K562 (cell line): ENCODE results near the gene SSH3. TPM values are rescaled to one million over a fixed set of nuclear protein-coding genes. Genes with fewer than 3 reads are reported as not detected.

ENCODE experiments used
- ATAC-seq: fragments of 200-7000 bp; cut with Tn5 transposase; 3 replicates; pipeline ENCODE4 v1.9.1; 2020; ENCODE audit warnings: moderate library complexity
- BruUV-seq: library from RNA; stranded (reverse); fragments of 400-500 nt; replicated peaks from 2 replicates; lab custom pipeline; 2021; lab: Mats Ljungman, UMichigan
- CTCF ChIA-PET: fragments of 300-600 bp; formaldehyde crosslinking; extraction: SDS; loops from one replicate; lab custom pipeline; 2021; ENCODE audit warnings: low intra/inter-chr PET ratio; lab: Yijun Ruan, JAX
- POLR2A ChIA-PET: fragments of 300-600, 350-650 bp; sonication (Branson Sonifier 250); formaldehyde crosslinking; extraction: SDS; loops from one replicate; lab custom pipeline; 2021; ENCODE audit warnings: antibody characterized with exemption, inconsistent platforms; lab: Yijun Ruan, JAX
- DNase-seq, 4 experiments: peaks; one replicate each; pipeline versions ENCODE4 v3.0.0 to v3.0.0-alpha.2; 2011 to 2018; ENCODE audit warnings: low spot score in 3 of 4, mixed read lengths in 3 of 4; ENCODE audit errors: extremely low read depth in 1 of 4
- FAIRE-seq: peaks from 2 replicates; lab custom pipeline; 2011; peaks lifted over from hg19 to GRCh38; lab: Jason Lieb, UNC
- H2AFZ ChIP-seq: 2 replicates; pipeline ENCODE4 v1.6.0; 2011; ENCODE audit warnings: low read depth, low read length, control low read depth, inconsistent platforms
- H3K27ac ChIP-seq: fragments of 200-600 bp; 3 replicates; pipeline ENCODE4 v1.8.0; 2011; ENCODE audit warnings: low read depth, mild to moderate bottlenecking, control low read depth, inconsistent platforms, low read length, moderate library complexity, mixed read lengths; ENCODE audit errors: extremely low read depth
- H3K27me3 ChIP-seq, 2 experiments: fragments of 300-600 bp in 1 of 2; 2 replicates in 1 of 2; 3 replicates in 1 of 2; pipeline versions ENCODE4 v1.6.0 to v1.8.0; 2011; ENCODE audit warnings: inconsistent platforms in 2 of 2, low read length in 2 of 2, mild to moderate bottlenecking in 1 of 2, mixed read lengths in 1 of 2, moderate library complexity in 1 of 2; ENCODE audit not compliant: control insufficient read depth in 2 of 2, insufficient read depth in 2 of 2
- H3K36me3 ChIP-seq: fragments of 300-600 bp; 3 replicates; pipeline ENCODE4 v1.8.0; 2011; ENCODE audit warnings: mild to moderate bottlenecking, low read length, inconsistent platforms; ENCODE audit not compliant: control insufficient read depth, insufficient read depth
- H3K4me1 ChIP-seq, 2 experiments: fragments of 200-600 bp in 1 of 2; replicated peaks in 1 of 2; 2 replicates in 1 of 2; 3 replicates in 1 of 2; pipeline versions ENCODE4 v1.5.1 to v1.8.0; 2011; ENCODE audit warnings: inconsistent platforms in 2 of 2, low read length in 2 of 2, mild to moderate bottlenecking in 1 of 2, mixed read lengths in 1 of 2, moderate library complexity in 1 of 2; ENCODE audit not compliant: control insufficient read depth in 2 of 2, insufficient read depth in 2 of 2
- H3K4me2 ChIP-seq: 2 replicates; pipeline ENCODE4 v1.6.1; 2011; ENCODE audit warnings: low read length, control low read depth, inconsistent platforms, mixed read lengths; ENCODE audit not compliant: insufficient read depth
- H3K4me3 ChIP-seq: fragments of 200-600 bp; sonication (generic), shearing (Covaris generic); 2 replicates; pipeline ENCODE4 v1.5.1; 2016; ENCODE audit warnings: control low read depth, inconsistent platforms
- H3K79me2 ChIP-seq: fragments of 200-600 bp; 3 replicates; pipeline ENCODE4 v1.8.0; 2011; ENCODE audit warnings: low read length, inconsistent platforms; ENCODE audit not compliant: control insufficient read depth, insufficient read depth
- H3K9ac ChIP-seq, 2 experiments: 2 replicates each; pipeline versions ENCODE4 v1.6.0 to v1.6.1; 2011; ENCODE audit warnings: low read depth in 2 of 2, low read length in 2 of 2, control low read depth in 1 of 2, inconsistent platforms in 1 of 2, mild to moderate bottlenecking in 1 of 2, mixed read lengths in 1 of 2; ENCODE audit not compliant: insufficient read depth in 1 of 2
- H3K9me1 ChIP-seq: one replicate; pipeline ENCODE4 v1.6.0; 2011; ENCODE audit warnings: inconsistent platforms, mild to moderate bottlenecking, low read length, moderate library complexity; ENCODE audit not compliant: control insufficient read depth, insufficient read depth
- H3K9me3 ChIP-seq: replicated peaks from 2 replicates; pipeline ENCODE4 v1.5.1; 2011; ENCODE audit warnings: low read depth, low read length, inconsistent platforms; ENCODE audit not compliant: control insufficient read depth, insufficient read depth
- H4K20me1 ChIP-seq: replicated peaks from 2 replicates; pipeline ENCODE4 v1.6.1; 2011; ENCODE audit warnings: low read length, inconsistent platforms, mixed read lengths; ENCODE audit not compliant: control insufficient read depth, insufficient read depth
- AFF4 ChIP-seq: sonication (generic); formaldehyde crosslinking; IDR thresholded peaks from 2 replicates; pipeline ENCODE4 v1.8.0; 2023; ENCODE audit warnings: mild to moderate bottlenecking, missing genetic modification reagents
- CTCFL ChIP-seq: IDR thresholded peaks from 2 replicates; pipeline ENCODE4 v1.6.1; 2011; ENCODE audit warnings: borderline replicate concordance, low read depth, mild to moderate bottlenecking, moderate library complexity, low read length; ENCODE audit not compliant: insufficient read depth, poor library complexity, severe bottlenecking
- ELF2 ChIP-seq: fragments of 250-450 bp; sonication (Bioruptor Pico); IDR thresholded peaks from 2 replicates; pipeline ENCODE4 v1.5.0; 2021; ENCODE audit warnings: mild to moderate bottlenecking
- FOXA1 ChIP-seq: fragments of 450-650 bp; IDR thresholded peaks from 2 replicates; pipeline ENCODE4 v1.6.1; 2016; ENCODE audit warnings: mild to moderate bottlenecking, borderline replicate concordance
- FOXO4 ChIP-seq: fragments of 450-650 bp; formaldehyde crosslinking; IDR thresholded peaks from 2 replicates; pipeline ENCODE4 v1.4.0; 2020; ENCODE audit warnings: mild to moderate bottlenecking, moderate library complexity
- KLF1 ChIP-seq: fragments of 450-650 bp; IDR thresholded peaks from 2 replicates; pipeline ENCODE4 v1.6.1; 2016; ENCODE audit warnings: missing genetic modification characterization, missing compliant biosample characterization
- MAFG ChIP-seq: fragments of 450-650 bp; conservative IDR thresholded peaks from 2 replicates; pipeline ENCODE4 v1.6.1; 2016; ENCODE audit warnings: missing genetic modification characterization, missing compliant biosample characterization
- MTA2 ChIP-seq: fragments of 450-650 bp; IDR thresholded peaks from 2 replicates; pipeline ENCODE4 v1.6.1; 2016; ENCODE audit warnings: low read depth
- RFX7 ChIP-seq: fragments of 250-450 bp; sonication (Bioruptor Pico); IDR thresholded peaks from 2 replicates; pipeline ENCODE4 v1.5.1; 2021; ENCODE audit warnings: mild to moderate bottlenecking
- ZBTB1 ChIP-seq: sonication (generic); formaldehyde crosslinking; IDR thresholded peaks from 2 replicates; pipeline ENCODE4 v1.8.1; 2023; ENCODE audit warnings: missing genetic modification reagents, low read depth, mild to moderate bottlenecking, borderline replicate concordance
- ZNF175 ChIP-seq: fragments of 200-800 bp; sonication (Bioruptor generic); IDR thresholded peaks from 2 replicates; pipeline ENCODE4 v1.6.1; 2016; ENCODE audit warnings: low read depth, mild to moderate bottlenecking, missing genetic modification characterization, missing compliant biosample characterization
- ZNF311 ChIP-seq: fragments of 250-450 bp; sonication (Bioruptor Pico); IDR thresholded peaks from 2 replicates; pipeline ENCODE4 v1.4.0; 2020; ENCODE audit warnings: mild to moderate bottlenecking, moderate library complexity
- ZNF717 ChIP-seq: fragments of 250-450 bp; sonication (Bioruptor Pico); IDR thresholded peaks from 2 replicates; pipeline ENCODE4 v1.5.0; 2021
- ZNF79 ChIP-seq: fragments of 250-450 bp; sonication (Bioruptor Pico); IDR thresholded peaks from 2 replicates; pipeline ENCODE4 v1.4.0; 2020; ENCODE audit warnings: low read depth, mild to moderate bottlenecking, moderate library complexity
- WGBS: fragments of 100-300 bp; shearing (Covaris generic); methylation state at CpG from one replicate; pipeline ENCODE4 v1.1.6; 2016; ENCODE audit warnings: low coverage, mixed read lengths; ENCODE audit not compliant: insufficient coverage; ENCODE audit errors: missing lambda C conversion rate; 5-methylcytosine and 5-hydroxymethylcytosine counted together
- in situ Hi-C: fragments of 300-500 bp; cut with MboI; formaldehyde crosslinking; loops from 4 replicates; pipeline ENCODE4 v1.15.0; 2018; ENCODE audit warnings: inconsistent platforms, mixed read lengths
- intact Hi-C: fragments of 100-400 bp; cut with micrococcal nuclease; formaldehyde crosslinking; loops from 2 replicates; pipeline ENCODE4 v1.14.2; 2022
- polyA plus RNA-seq, 8 experiments: library from polyadenylated mRNA; depleted of rRNA in 4 of 8; stranded (reverse) in 5 of 8; unstranded in 3 of 8; fragments of >200 nt; fragmentation: Nextera tagmentation in 2 of 8; fragmentation: Illumina TruSeq in 1 of 8; extraction: Ambion mirVana in 2 of 8; extraction: Trizol in 1 of 8; gene quantifications; 2 replicates each; pipeline versions ENCODE4 v1.2.1 to v1.2.3, GENCODE V29; 2011 to 2014; ENCODE audit warnings: inconsistent platforms in 1 of 8, missing spikeins in 1 of 8
- total RNA-seq, 7 experiments: library from RNA; depleted of rRNA in 6 of 7; stranded (reverse); fragments of >200 nt in 6 of 7; fragmentation: Illumina TruSeq in 2 of 7; extraction: Trizol in 2 of 7; gene quantifications; 2 replicates each; pipeline versions ENCODE4 v1.2.1 to v1.2.3, GENCODE V29; 2011 to 2021; ENCODE audit warnings: low replicate concordance in 1 of 7

SSH3 gene
- total and polyA plus RNA-seq, 9 of the 15 experiments (the other 6 are each of a cell fraction or from before 2014, with no cell fraction given) = 0.07 to 1.0 (median 0.24) TPM; not detected in 3

GRCh38 chr11:67347964-67348749, 44.8 kb downstream of the SSH3 start:
- Histone ChIP-seq H3K27me3 (no peaks in the 10 kb centered on the region), H3K9ac (peak overlapping the region; percentile 6 to 66; a peak in 2 of 4 replicates), H3K36me3 (peaks cover 4% of the 10 kb centered on the region; the same call in 1 of the 3 replicates), H3K4me2 (peak overlapping the region; percentile 61), H3K9me1 (no peaks in the 10 kb centered on the region), H3K27ac (no peak overlapping the region), H3K4me1 (peaks cover 29 to 39% of the 10 kb centered on the region in 2 experiments; a peak in 4 of 5 replicates), H3K4me3 (no peak overlapping the region), H3K9me3 (no peaks in the 10 kb centered on the region), H2AFZ (no peak overlapping the region), H4K20me1 (no peaks in the 10 kb centered on the region; the same call in 1 of the 2 replicates), H3K79me2 (peaks cover 8% of the 10 kb centered on the region)
- DNase-seq (peak; percentile 40 to 81 (median 53)), ATAC-seq (peak; percentile 14), FAIRE-seq (peak; percentile 75)
- WGBS = 16% methylated on average over 11 of the region's 11 CpGs
- in situ Hi-C loops (no loop called here), intact Hi-C loops (no loop called here)
- CTCF ChIA-PET = interaction anchor here (0.6 kb wide), 1 partner anchor 59 kb away, joined by 3 read pairs; no protein-coding TSS in a partner anchor
- POLR2A ChIA-PET = interaction anchor here (0.6 kb wide), 1 partner anchor 9 kb away, joined by 3 read pairs; no protein-coding TSS in a partner anchor
- BruUV-seq = no TSS peak
- peak; percentile 97 for TF ChIP-seq MTA2
- TF ChIP-seq AFF4 = no peak
- peak; percentile 65; the same call in 1 of the 2 replicates for TF ChIP-seq ELF2 (CRISPR knock-in tag)
- TF ChIP-seq KLF1 = no peak
- TF ChIP-seq FOXO4 (CRISPR knock-in tag) = no peak
- TF ChIP-seq CTCFL = no peak
- no peak; the same call in 1 of the 2 replicates for TF ChIP-seq FOXA1
- TF ChIP-seq ZNF311 (CRISPR knock-in tag) = no peak; the same call in 1 of the 2 replicates
- TF ChIP-seq MAFG (tag) = no peak
- TF ChIP-seq ZBTB1 (CRISPR knock-in tag) = no peak
- peak; percentile 88 for TF ChIP-seq ZNF175 (CRISPR knock-in tag)
- no peak for TF ChIP-seq ZNF79 (CRISPR knock-in tag)
- TF ChIP-seq ZNF717 (CRISPR knock-in tag) = no peak
- no peak for TF ChIP-seq RFX7 (CRISPR knock-in tag)
